ENCODE results near the gene MAPRE2.

MAPRE2 gene

GRCh38 chr18:35061336-35061735, 20.1 kb downstream of the MAPRE2 start:
- no peak for TF ChIP-seq CTCF (IDR thresholded peaks at IDR 0.05; ENCODE audit: borderline replicate concordance, insufficient read depth, low read depth, low read length)
- no peak overlapping the region for H3K4me3 ChIP-seq (ENCODE audit: low read depth, low read length)

DNA sequence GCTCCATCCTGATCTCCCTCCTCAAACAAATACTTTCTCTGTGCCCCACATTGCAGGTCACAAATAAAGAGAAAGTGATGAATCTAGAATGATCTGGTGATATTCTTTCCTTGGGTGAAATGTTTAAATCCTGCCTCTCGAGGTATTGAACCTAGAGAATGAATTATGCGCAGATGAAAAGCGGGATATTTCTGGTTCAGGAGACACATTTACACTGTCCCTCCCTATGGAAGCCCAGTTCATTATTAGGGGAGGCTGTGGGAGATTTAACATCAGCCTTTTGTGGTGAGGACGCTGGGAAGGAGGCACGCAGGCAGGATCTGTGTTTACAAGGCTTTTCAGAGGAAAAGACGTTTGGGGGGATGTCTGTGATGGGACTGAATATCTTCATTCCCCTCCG, 20.6 kb downstream of the MAPRE2 start:
- H3K4me3 ChIP-seq (ENCODE audit: low read depth, low read length), result no peak overlapping the region
- TF ChIP-seq CTCF (IDR thresholded peaks at IDR 0.05; ENCODE audit: borderline replicate concordance, insufficient read depth, low read depth, low read length), result no peak

GRCh38 chr18:35062408-35062807, 21.2 kb downstream of the MAPRE2 start:
- TF ChIP-seq CTCF (IDR thresholded peaks at IDR 0.05; ENCODE audit: borderline replicate concordance, insufficient read depth, low read depth, low read length), result no peak
- H3K4me3 ChIP-seq (ENCODE audit: low read depth, low read length), result no peak overlapping the region

DNA sequence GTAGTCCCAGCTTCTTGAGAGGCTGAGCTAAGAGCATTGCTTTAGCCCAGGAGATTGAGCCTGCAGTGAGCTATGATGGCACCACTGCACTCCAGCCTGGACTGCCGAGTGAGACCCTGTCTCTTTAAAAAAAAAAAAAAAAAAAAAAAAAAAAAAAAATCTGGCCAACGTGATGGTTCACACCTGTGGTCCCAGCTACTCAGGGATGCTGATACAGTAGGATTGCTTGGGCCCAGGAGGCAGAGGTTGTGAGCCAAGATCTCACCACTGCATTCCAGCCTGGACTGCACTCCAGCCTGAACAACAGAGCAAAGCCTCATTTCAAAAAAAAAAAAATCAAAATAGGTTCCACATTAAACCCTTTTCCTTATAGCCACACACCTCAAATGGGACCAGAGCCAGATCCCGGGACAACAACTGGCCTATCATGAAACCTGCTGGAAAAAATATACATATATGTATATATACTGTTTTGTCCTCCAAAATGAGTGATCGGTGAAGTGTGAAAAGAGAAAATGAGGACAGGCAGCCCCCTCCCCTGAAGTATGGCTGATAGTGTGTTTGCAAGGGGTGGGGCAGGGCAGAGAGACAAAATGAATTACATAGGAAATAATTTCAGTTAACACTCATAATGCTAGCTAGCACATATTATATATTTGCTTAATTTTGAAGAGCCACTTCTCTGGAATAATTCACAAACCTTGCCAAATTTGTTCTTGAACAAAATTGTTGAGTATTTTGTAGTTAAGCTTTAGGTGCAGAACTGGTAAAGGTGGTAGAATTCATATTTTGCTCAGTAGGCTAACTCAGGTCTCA, 22.9 kb downstream of the MAPRE2 start:
- TF ChIP-seq CTCF (IDR thresholded peaks at IDR 0.05; ENCODE audit: borderline replicate concordance, insufficient read depth, low read depth, low read length), result no peak
- H3K4me3 ChIP-seq (ENCODE audit: low read depth, low read length), result no peak overlapping the region

- no peak for TF ChIP-seq CTCF (IDR thresholded peaks at IDR 0.05; ENCODE audit: borderline replicate concordance, insufficient read depth, low read depth, low read length)
- no peak overlapping the region for H3K4me3 ChIP-seq (ENCODE audit: low read depth, low read length)
Measured at GRCh38 chr18:35067454-35067853, 26.2 kb downstream of the MAPRE2 start.

GRCh38 chr18:35071819-35072247, 30.6 kb downstream of the MAPRE2 start:
- TF ChIP-seq CTCF (IDR thresholded peaks at IDR 0.05; ENCODE audit: borderline replicate concordance, insufficient read depth, low read depth, low read length), result no peak
- no peak overlapping the region for H3K4me3 ChIP-seq (ENCODE audit: low read depth, low read length)

DNA sequence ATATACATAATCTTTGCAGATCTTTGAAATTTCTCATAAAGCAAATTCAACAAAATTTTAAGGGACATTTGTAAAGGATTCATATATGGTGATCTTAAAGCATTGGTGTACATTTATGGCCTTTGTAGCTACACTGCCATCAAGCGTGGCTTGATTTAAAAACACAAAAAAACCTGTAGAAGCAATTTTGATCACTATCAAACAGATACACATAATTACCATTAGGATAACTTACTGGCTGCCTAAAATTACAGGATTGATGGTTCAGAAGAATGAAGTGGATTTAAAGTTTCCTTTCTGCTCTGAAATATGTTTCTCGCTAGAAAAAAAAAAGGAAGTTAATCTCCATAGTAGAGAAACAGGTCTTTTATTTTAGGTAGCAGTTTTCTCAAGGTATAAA, 31.4 kb downstream of the MAPRE2 start:
- no peak for TF ChIP-seq CTCF (IDR thresholded peaks at IDR 0.05; ENCODE audit: borderline replicate concordance, insufficient read depth, low read depth, low read length)
- no peak overlapping the region for H3K4me3 ChIP-seq (ENCODE audit: low read depth, low read length)

Measured in GM12875 (cell line).